GM19328 (cell line): ENCODE measurements around the gene RAI14.
"Not testable (repeated sequence)": the region's sequence is repeated elsewhere in the genome, so short reads cannot be mapped to it uniquely, and the experiment has no call there.

Experiments
- ATAC-seq: cut with Tn5 transposase; IDR thresholded peaks from one replicate; pipeline ENCODE4 v1.9.1; 2021; ENCODE audit warnings: mild to moderate bottlenecking, moderate library complexity; ENCODE audit not compliant: unreplicated experiment

RAI14 gene

GRCh38 chr5:34811706-34812105, 155.6 kb downstream of the RAI14 start:
- ATAC-seq, result no peak

GRCh38 chr5:34813509-34813908, 157.4 kb downstream of the RAI14 start:
- no peak for ATAC-seq

- no peak for ATAC-seq
These were observed 161.6 kb downstream of the RAI14 start for GRCh38 chr5:34817558-34818351.

- no peak for ATAC-seq
These were observed 162.6 kb downstream of the RAI14 start for GRCh38 chr5:34818717-34819116.

- ATAC-seq, result no peak
These were observed 164.5 kb downstream of the RAI14 start for GRCh38 chr5:34820593-34820992.

GRCh38 chr5:34822956-34823715, 167.0 kb downstream of the RAI14 start:
- no peak for ATAC-seq

GRCh38 chr5:34826347-34826746, 170.2 kb downstream of the RAI14 start:
- no peak for ATAC-seq

GRCh38 chr5:34827588-34828506, 171.7 kb downstream of the RAI14 start:
- no peak for ATAC-seq

GRCh38 chr5:34830827-34831226, 174.7 kb downstream of the RAI14 start:
- ATAC-seq, result not testable (repeated sequence)

- no peak for ATAC-seq
These were observed 175.2 kb downstream of the RAI14 start for GRCh38 chr5:34831303-34831702.

GRCh38 chr5:34832568-34832967, 176.4 kb downstream of the RAI14 start:
- no peak for ATAC-seq

GRCh38 chr5:34833090-34833489, 177.0 kb downstream of the RAI14 start:
- ATAC-seq, result no peak

- ATAC-seq, result no peak
These were observed 178.1 kb downstream of the RAI14 start for GRCh38 chr5:34833976-34834793.

- ATAC-seq, result no peak
These were observed 178.6 kb downstream of the RAI14 start for GRCh38 chr5:34834794-34835089.

GRCh38 chr5:34835664-34836063, 179.5 kb downstream of the RAI14 start:
- ATAC-seq, result no peak

GRCh38 chr5:34838785-34839714, 182.9 kb downstream of the RAI14 start, which contains the start of gene TTC23L:
Gene TTC23L, plus strand, starts transcription at chr5:34839164. Its CDS starts 1,508 bp downstream, at chr5:34840672.
- ATAC-seq, result peak; percentile 97

- ATAC-seq, result no peak
These were observed 185.7 kb downstream of the RAI14 start for GRCh38 chr5:34841816-34842215.

- ATAC-seq, result no peak
These were observed 186.4 kb downstream of the RAI14 start for GRCh38 chr5:34842554-34842953.

GRCh38 chr5:34843497-34843896, 187.4 kb downstream of the RAI14 start:
- no peak for ATAC-seq
